ENCODE measurements around the gene MYO1D.
A peak's percentile ranks its signal among the peaks of the same experiment; 100 is the strongest.
"Not testable (repeated sequence)": the region's sequence is repeated elsewhere in the genome, so short reads cannot be mapped to it uniquely, and the experiment has no call there.

The MYO1D gene

DNA sequence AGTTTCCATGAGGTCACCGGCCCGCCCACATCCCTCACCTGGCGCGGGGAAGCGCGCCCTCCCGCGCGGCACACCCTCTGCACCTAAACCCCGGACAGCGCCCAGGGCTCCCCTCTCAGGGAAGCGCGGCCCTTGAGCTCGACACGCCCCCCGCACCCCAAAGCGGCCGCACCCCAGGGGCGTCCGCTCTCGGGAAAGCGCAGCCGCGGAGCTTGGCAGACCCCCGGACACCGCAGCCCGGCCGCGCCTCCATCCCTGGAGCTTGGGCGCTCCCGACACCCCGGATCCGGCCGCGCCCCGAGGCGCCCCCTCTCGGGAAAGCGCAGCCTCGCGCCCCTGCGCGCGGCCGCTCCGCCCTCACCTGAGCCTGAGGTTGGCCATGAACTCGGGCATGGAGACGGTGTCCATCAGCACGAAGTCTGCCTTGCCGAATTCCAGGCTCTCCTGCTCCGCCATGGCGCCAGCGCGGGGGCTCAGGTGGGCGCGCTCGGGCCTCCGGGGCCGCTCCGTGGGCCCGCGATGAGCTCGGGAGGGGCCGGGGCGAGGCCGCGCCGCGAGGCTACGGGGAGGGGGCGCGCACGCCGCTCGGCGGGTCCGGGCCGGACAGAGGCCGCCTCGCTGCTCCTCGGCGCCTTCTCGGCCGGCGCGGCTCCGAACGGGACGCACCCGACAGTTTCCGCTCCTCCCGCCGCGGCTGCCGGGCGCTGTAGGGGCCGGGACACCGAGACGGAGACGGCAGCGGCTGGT, at the start of gene MYO1D:
TSS of gene MYO1D (minus strand) at position 708 of the 747 bp plus-strand sequence. CDS start at position 456, 252 bp downstream.
- H3K27ac ChIP-seq = peak within 1 kb of the TSS; percentile 34
- H3K27me3 ChIP-seq (replicated peaks) = no peaks in the 10 kb centered on the region
- TF ChIP-seq, protein P1, sequence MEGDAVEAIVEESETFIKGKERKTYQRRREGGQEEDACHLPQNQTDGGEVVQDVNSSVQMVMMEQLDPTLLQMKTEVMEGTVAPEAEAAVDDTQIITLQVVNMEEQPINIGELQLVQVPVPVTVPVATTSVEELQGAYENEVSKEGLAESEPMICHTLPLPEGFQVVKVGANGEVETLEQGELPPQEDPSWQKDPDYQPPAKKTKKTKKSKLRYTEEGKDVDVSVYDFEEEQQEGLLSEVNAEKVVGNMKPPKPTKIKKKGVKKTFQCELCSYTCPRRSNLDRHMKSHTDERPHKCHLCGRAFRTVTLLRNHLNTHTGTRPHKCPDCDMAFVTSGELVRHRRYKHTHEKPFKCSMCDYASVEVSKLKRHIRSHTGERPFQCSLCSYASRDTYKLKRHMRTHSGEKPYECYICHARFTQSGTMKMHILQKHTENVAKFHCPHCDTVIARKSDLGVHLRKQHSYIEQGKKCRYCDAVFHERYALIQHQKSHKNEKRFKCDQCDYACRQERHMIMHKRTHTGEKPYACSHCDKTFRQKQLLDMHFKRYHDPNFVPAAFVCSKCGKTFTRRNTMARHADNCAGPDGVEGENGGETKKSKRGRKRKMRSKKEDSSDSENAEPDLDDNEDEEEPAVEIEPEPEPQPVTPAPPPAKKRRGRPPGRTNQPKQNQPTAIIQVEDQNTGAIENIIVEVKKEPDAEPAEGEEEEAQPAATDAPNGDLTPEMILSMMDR (IDR thresholded peaks at IDR 0.05; ENCODE audit: low read depth, low read length, missing control alignments) = peak; percentile 34
- no peak for DNase-seq
- in situ Hi-C loops (cut with HindIII; ENCODE audit: low pct_ligation_motif_present, low sequenced_read_pairs) = no loop called here
- H3K36me3 ChIP-seq (replicated peaks) = no peaks in the 10 kb centered on the region
- H3K4me3 ChIP-seq (ENCODE audit: low read depth, low read length) = peak within 1 kb of the TSS; percentile 68

DNA sequence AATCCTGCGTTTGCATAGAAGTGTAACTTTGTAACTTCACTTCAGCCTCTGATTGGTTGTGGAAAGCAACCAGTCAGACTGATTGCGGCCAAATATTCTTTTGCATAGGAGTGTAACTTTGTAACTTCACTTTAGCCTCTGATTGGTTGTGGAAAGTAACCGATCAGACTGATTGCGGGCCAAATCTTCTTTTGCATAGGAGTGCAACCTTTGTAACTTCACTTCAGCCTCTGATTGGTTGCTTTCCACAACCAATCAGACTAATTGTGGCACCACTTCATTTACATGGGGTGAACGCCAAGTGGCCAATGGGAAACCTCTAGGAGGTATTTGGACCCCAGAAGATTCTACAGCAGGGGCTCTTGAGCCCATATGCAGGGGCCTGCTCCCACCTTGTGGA, 49.3 kb upstream of the MYO1D start:
- TF ChIP-seq, protein P1 (IDR thresholded peaks at IDR 0.05; ENCODE audit: low read depth, low read length, missing control alignments) = no peak
- DNase-seq = no peak
- H3K36me3 ChIP-seq (replicated peaks) = no peaks in the 10 kb centered on the region
- H3K4me3 ChIP-seq (ENCODE audit: low read depth, low read length) = no peak overlapping the region
- H3K27ac ChIP-seq = no peak overlapping the region
- no peaks in the 10 kb centered on the region for H3K27me3 ChIP-seq (replicated peaks)
- in situ Hi-C loops (cut with HindIII; ENCODE audit: low pct_ligation_motif_present, low sequenced_read_pairs) = no loop called here

DNA sequence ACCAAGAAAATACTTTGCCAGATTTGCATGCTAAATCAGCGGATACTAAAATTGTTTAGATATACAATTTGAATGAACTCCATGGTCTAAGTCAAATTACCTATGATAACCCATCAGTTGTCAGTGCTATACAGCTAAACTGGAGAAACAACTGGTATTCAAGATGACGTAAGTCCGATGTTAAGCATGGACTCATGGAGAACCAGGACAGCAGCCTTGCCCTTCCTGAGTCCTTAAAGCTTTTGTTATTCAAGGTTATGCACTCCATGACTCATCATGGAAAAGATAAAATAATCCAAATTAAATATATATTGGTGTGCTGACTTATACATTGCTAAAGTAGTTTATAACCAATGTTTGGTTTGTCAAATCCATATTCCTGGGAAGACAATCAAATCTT, 47.0 kb upstream of the MYO1D start:
- H3K36me3 ChIP-seq (replicated peaks); DNase-seq: not testable (repeated sequence)
- in situ Hi-C loops (cut with HindIII; ENCODE audit: low pct_ligation_motif_present, low sequenced_read_pairs) = loop anchor here (25.0 kb wide), 1 partner anchor 137 kb away; no protein-coding TSS in a partner anchor

DNA sequence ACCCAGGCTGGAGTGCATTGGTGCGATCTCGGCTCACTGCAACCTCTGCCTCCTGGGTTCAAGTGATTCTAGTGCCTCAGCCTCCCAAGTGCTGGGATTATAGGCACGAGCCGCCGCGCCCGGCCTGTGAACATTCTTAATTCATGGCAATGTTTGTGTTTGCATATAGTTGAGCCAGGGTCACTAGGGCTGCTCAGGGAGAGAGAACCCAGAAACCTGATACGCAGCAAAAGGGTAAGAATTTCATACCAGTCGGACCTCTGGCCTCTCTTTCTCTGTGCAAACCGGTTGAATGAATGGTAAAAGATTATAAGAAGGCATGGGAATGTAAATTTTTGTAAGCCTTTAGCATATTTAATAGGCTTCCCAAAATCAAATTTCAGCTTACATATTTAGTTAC, 44.1 kb upstream of the MYO1D start:
- H3K4me3 ChIP-seq (ENCODE audit: low read depth, low read length) = no peak overlapping the region
- H3K27me3 ChIP-seq (replicated peaks) = no peaks in the 10 kb centered on the region
- H3K36me3 ChIP-seq (replicated peaks) = no peaks in the 10 kb centered on the region
- H3K27ac ChIP-seq = no peak overlapping the region
- in situ Hi-C loops (cut with HindIII; ENCODE audit: low pct_ligation_motif_present, low sequenced_read_pairs) = loop anchor here (25.0 kb wide), 1 partner anchor 134 kb away; no protein-coding TSS in a partner anchor
- TF ChIP-seq, protein P1 (IDR thresholded peaks at IDR 0.05; ENCODE audit: low read depth, low read length, missing control alignments) = no peak
- DNase-seq = no peak

More for the DNA sequence above, 47.0 kb upstream of the MYO1D start:
- H3K27ac ChIP-seq; H3K27me3 ChIP-seq (replicated peaks); H3K4me3 ChIP-seq (ENCODE audit: low read depth, low read length): not testable (repeated sequence)

DNA sequence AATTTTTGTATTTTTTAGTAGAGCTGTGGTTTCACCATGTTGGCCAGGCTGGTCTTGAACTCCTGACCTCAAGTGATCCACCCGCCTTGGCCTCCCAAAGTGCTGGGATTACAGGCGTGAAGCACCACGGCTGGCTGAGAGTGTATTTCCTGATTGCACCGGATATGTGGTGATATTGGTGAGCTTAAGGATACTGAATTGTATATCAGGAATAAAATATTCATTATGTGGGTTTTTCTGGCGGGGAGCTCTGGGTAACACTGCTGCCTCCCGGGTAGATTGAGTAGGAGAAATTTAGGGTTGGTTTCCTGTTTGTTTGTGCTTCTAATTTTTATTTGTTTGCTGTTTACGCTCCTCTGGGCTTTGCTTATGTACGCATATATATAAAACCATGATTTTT, 43.4 kb upstream of the MYO1D start:
- in situ Hi-C loops (cut with HindIII; ENCODE audit: low pct_ligation_motif_present, low sequenced_read_pairs) = loop anchor here (25.0 kb wide), 1 partner anchor 133 kb away; no protein-coding TSS in a partner anchor
- no peak for DNase-seq
- Histone ChIP-seq H3K27me3 (replicated peaks) (no peaks in the 10 kb centered on the region), H3K27ac (no peak overlapping the region), H3K36me3 (replicated peaks) (no peaks in the 10 kb centered on the region), H3K4me3 (ENCODE audit: low read depth, low read length) (no peak overlapping the region)
- TF ChIP-seq, protein P1 (IDR thresholded peaks at IDR 0.05; ENCODE audit: low read depth, low read length, missing control alignments) = no peak

DNA sequence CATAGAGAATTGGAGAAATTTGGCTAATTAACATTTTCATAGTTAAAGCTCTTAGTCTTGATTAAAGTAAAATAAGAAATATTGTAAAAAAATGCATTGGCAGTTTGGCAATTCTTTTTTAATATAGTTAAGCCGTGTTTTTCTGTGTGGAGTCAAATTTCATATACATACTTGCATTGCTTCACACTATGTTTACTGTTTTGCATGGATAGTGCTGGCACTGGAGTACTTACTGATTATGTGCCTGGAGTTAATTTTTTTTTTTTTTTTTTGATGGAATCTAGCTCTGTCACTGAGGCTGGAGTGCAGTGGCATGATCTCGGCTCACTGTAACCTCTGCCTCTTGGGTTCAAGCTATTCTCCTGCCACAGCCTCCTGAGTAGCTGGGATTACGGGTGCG, 43.0 kb upstream of the MYO1D start:
- not testable (repeated sequence) for DNase-seq; H3K27ac ChIP-seq; H3K27me3 ChIP-seq (replicated peaks); H3K36me3 ChIP-seq (replicated peaks); H3K4me3 ChIP-seq (ENCODE audit: low read depth, low read length)
- in situ Hi-C loops (cut with HindIII; ENCODE audit: low pct_ligation_motif_present, low sequenced_read_pairs) = loop anchor here (25.0 kb wide), 1 partner anchor 133 kb away; no protein-coding TSS in a partner anchor

Data from brain microvascular endothelial cell (primary cell).